ENCODE measurements around the gene FGF1.

The FGF1 gene

GRCh38 chr5:142569905-142570304 is 116.0 kb downstream of the FGF1 start:
- no peak for DNase-seq

DNA sequence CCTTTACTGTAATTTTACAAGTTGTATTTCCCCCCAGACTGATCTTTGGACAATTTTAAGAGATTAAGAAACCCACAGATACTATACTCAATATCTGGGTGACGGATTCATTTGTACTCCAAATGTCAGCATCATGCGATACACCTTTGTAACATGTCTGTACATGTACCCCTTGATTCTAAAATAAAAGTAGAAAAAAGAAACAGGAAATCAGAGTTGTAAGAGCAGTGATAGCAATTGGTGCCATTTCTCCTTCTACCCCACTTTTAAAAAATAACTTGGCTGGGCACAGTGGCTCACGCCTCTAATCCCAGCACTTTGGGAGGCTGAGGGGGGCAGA is 116.9 kb downstream of the FGF1 start:
- no peak for DNase-seq

DNA sequence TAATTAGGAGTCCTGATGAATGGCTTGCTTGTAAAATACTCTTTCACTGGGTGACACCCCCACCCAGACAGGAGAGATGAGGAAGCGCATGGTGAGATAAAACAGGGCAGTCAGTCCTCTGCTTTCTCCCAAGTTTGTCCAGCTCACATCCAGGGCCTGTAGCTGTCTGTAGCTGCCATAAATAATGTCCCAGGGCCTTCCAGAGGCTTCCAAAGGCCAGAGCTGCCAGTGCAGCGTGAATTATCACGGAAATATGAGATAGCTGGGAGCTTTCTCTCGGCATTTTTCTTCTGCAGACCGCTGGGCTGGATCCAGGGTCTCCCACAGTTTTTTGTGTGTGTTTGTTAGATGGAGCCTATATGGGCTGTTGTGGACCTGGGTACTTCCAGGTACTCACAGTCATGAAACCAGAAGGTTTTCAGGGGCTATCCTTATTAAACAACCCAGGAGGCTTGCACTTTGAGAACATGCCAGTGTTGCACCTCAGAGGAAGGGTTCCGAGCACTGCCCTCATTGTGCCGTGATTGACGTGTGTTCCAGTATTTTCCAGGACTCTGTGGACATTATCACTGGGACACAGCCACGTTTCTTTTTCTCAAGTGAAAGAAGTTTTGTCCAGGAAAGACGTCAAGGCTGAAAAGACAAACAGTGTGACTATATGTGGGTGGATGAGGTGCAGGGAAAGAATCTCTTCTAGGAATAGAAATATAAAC is 117.5 kb downstream of the FGF1 start:
- no peak for DNase-seq

- no peak for DNase-seq
These were observed 124.3 kb downstream of the FGF1 start for GRCh38 chr5:142561486-142562097.

DNA sequence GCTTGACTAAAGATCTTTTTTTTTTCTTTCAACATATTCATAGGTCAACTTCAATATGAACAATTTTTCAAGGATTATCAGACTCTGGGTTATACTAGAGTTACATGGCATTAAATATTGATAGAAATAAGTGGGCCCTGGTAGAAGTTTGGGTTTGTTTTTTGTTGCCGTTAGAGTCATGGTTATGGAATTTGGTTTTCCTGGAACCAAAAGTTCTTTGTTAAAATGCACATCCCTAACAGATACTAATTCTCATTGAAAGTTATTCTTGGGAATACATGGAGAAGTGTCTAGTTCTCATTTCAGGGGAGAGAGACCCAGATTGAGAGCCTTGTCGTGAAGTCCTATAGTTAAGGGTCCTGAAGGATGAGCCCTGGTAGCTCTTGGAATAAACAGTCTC is 124.9 kb downstream of the FGF1 start:
- DNase-seq, result no peak

DNA sequence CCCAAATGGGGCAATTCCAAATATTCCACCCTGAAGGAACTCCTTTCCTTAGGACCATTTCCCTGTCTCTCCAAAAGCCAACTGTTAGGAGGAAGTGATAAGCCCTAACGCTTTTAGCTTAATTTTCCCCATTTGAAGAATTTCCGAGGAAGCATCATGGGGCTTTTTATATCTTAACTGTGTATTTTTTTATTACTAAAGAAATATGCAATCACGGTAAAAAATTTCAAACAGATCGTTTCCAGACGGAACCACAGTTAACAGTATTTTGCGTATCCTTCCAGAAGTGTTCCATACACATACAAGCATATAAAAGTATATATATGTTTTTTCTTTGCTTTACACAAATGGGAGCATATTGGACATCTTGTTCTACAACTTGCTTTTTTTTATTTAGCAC is 133.8 kb downstream of the FGF1 start:
- no peak for DNase-seq

GRCh38 chr5:142551338-142552067 is 134.4 kb downstream of the FGF1 start:
- DNase-seq, result no peak

GRCh38 chr5:142550471-142550870 is 135.4 kb downstream of the FGF1 start:
- no peak for DNase-seq

DNA sequence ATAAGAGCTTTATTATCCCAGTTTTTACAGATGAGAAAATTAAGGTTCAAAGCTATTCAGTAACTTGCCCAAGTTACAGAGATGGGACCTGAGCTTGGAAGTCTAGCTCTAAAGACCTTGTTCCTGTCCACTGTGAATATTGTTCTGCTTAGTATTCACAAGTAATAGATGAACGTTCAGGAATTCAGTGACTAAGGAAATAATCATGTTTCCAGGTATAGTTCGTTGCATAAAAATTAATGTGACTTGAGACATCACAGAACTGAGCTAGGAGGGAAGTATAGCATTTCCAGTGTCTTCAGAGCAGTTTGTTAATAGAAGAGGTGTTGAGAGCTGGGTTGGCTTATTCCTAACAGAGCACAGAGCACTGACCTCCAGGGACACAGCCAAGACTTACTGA is 136.1 kb downstream of the FGF1 start:
- no peak for DNase-seq

- peak; percentile 82 for DNase-seq
These were observed 137.1 kb downstream of the FGF1 start for GRCh38 chr5:142548739-142549275.

DNA sequence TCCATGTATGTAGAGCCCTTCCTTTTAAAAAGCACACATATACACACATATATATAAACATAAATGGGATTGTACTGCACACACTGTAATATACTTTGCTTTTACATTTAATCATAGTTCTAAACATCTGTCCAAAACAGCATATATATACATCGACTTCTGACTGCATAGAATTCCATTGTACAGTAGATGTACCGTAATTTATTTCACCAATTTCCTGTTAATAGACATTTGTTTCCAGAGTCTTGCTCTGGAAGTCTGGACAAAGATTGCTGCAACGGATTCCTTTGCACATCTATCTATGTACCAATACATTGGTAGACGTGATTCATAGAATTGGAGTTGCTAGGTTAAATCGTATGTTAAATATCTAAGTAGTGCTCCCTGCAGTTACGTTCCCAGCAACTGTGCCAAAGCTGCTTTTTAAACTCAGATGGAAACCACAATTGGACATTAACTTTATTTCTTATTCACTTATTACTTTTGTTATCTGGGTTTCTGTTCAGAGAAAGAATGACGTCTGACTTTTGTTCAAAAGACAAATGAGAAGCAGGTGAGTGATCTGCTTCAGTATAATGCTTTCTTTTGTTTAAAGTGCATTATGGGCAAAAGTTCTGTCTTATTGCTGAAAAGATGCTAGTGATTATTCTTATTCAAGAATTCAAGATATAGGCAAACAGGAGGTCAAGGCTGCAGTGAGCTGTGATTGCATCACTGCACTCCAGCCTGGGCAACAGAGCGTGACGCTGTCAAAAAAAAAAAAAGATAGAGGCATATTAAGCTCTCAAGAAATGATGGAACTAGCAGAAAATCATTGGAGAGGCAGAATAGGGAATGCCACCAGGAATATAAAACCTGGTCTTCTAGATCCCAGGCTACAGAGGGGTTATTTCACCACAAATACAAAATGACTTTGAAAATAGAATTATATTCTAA is 138.2 kb downstream of the FGF1 start:
- DNase-seq, result no peak

GRCh38 chr5:142545650-142546322 is 140.1 kb downstream of the FGF1 start:
- peak; percentile 80 for DNase-seq

- DNase-seq, result peak; percentile 59
These were observed 140.8 kb downstream of the FGF1 start for GRCh38 chr5:142544946-142545649.

DNA sequence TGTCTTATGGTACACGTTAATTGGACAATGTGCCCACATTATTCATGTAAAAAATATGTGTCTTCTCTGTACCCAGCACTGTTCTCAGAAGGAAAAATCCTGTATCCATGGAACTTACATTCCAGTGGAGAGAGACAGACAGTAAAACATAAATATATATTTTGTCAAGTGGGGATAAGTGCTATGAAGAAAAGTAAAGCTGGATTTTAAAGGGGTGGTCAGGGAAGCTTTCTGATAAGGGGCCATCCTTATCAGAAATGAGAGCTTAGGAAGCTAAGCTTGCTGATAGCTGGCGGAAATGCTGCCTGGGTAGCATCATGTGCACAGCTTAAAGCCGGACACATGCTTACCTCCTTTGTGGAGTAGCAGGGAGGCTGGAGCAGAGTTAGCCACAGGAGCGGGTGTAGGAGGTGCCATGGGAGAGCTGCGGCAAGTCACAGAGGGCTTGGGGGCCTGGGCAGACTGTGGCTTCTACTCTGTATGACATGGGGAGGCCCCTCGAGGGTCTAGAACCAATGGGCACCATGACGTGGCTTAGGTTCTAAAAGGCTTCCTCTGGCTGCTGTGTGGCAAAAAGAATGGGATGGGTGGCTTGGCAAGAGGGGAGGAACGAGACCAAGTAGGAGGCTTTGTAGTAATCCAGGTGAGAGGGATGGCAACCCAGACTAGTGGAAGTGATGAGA is 141.7 kb downstream of the FGF1 start:
- DNase-seq, result peak; percentile 22

- peak; percentile 39 for DNase-seq
These were observed 143.0 kb downstream of the FGF1 start for GRCh38 chr5:142542906-142543305.

All from NCI-H226 (cell line).